Activated CD4-positive, alpha-beta T cell treated with anti-CD3 and anti-CD28 coated beads, Interleukin-2, amount 10 ng/mL, durations not matched to agents 7 days and 5 days (primary cell): ENCODE results near the gene SNTG2. TPM values are rescaled to one million over a fixed set of nuclear protein-coding genes. Genes with fewer than 3 reads are reported as not detected.

Source experiments
- CTCF ChIA-PET: fragments of 350-600 bp; sonication (Branson Sonifier 250); formaldehyde crosslinking; loops from one replicate; lab custom pipeline; 2021; ENCODE audit warnings: antibody characterized with exemption; lab: Charles Lee
- POLR2A ChIA-PET: fragments of 350-600 bp; sonication (Branson Sonifier 250); formaldehyde crosslinking; loops from one replicate; lab custom pipeline; 2021; ENCODE audit warnings: antibody characterized with exemption; lab: Charles Lee
- DNase-seq: peaks from one replicate; pipeline ENCODE4 v3.0.0-alpha.2; 2020
- H3K27ac Mint-ChIP-seq: one replicate; pipeline ENCODE4 v1.8.0; 2021; ENCODE audit warnings: mild to moderate bottlenecking, moderate library complexity, mixed read lengths
- H3K27me3 Mint-ChIP-seq: one replicate; pipeline ENCODE4 v1.8.0; 2021; ENCODE audit warnings: mixed read lengths
- H3K36me3 Mint-ChIP-seq: one replicate; pipeline ENCODE4 v1.8.0; 2021; ENCODE audit warnings: low read depth, mixed read lengths
- H3K4me1 Mint-ChIP-seq: one replicate; pipeline ENCODE4 v1.8.0; 2021; ENCODE audit warnings: mixed read lengths
- H3K4me3 Mint-ChIP-seq: one replicate; pipeline ENCODE4 v1.8.0; 2021; ENCODE audit warnings: mild to moderate bottlenecking, moderate library complexity, mixed read lengths
- H3K9me3 Mint-ChIP-seq: one replicate; pipeline ENCODE4 v1.8.0; 2021; ENCODE audit warnings: mixed read lengths
- total RNA-seq, 2 experiments: library from RNA; stranded (reverse); gene quantifications; one replicate each; pipeline ENCODE4 v1.2.3, GENCODE V29; 2021

The SNTG2 gene
- total RNA-seq, 2 experiments from 2014 or later = not detected

- DNase-seq = no peak
- Mint-ChIP-seq H3K9me3 (no peaks in the 10 kb centered on the region), H3K4me1 (no peaks in the 10 kb centered on the region), H3K4me3 (no peak overlapping the region), H3K27ac (no peak overlapping the region), H3K27me3 (no peaks in the 10 kb centered on the region), H3K36me3 (no peaks in the 10 kb centered on the region)
- POLR2A ChIA-PET = no interaction called here
- CTCF ChIA-PET = no interaction called here
These were observed 350.4 kb downstream of the SNTG2 start for GRCh38 chr2:1301056-1301455.

GRCh38 chr2:1305342-1306013 lies 354.8 kb downstream of the SNTG2 start:
- DNase-seq = no peak

GRCh38 chr2:1306014-1306686 lies 355.5 kb downstream of the SNTG2 start:
- Mint-ChIP-seq H3K4me1 (no peaks in the 10 kb centered on the region), H3K27me3 (no peaks in the 10 kb centered on the region), H3K36me3 (no peaks in the 10 kb centered on the region), H3K27ac (peak overlapping the region; percentile 19), H3K9me3 (no peaks in the 10 kb centered on the region), H3K4me3 (no peak overlapping the region)
- CTCF ChIA-PET = no interaction called here
- DNase-seq = no peak
- POLR2A ChIA-PET = no interaction called here

More at GRCh38 chr2:1305342-1306013, 354.8 kb downstream of the SNTG2 start:
- no peaks in the 10 kb centered on the region for H3K27me3 Mint-ChIP-seq
- H3K36me3 Mint-ChIP-seq = no peaks in the 10 kb centered on the region
- H3K9me3 Mint-ChIP-seq = no peaks in the 10 kb centered on the region
- no peak overlapping the region for H3K4me3 Mint-ChIP-seq
- POLR2A ChIA-PET = no interaction called here
- H3K4me1 Mint-ChIP-seq = no peaks in the 10 kb centered on the region
- H3K27ac Mint-ChIP-seq = no peak overlapping the region
- CTCF ChIA-PET = no interaction called here

- ChIA-PET CTCF (no interaction called here), POLR2A (no interaction called here)
These were observed 356.3 kb downstream of the SNTG2 start for GRCh38 chr2:1306687-1307516.

GRCh38 chr2:1307670-1308069 lies 357.0 kb downstream of the SNTG2 start:
- no peak for DNase-seq
- CTCF ChIA-PET = no interaction called here
- no peaks in the 10 kb centered on the region for H3K36me3 Mint-ChIP-seq

More at GRCh38 chr2:1306687-1307516, 356.3 kb downstream of the SNTG2 start:
- H3K4me3 Mint-ChIP-seq = no peak overlapping the region
- H3K27me3 Mint-ChIP-seq = no peaks in the 10 kb centered on the region
- no peaks in the 10 kb centered on the region for H3K9me3 Mint-ChIP-seq
- no peaks in the 10 kb centered on the region for H3K36me3 Mint-ChIP-seq
- no peaks in the 10 kb centered on the region for H3K4me1 Mint-ChIP-seq
- DNase-seq = no peak
- H3K27ac Mint-ChIP-seq = no peak overlapping the region

GRCh38 chr2:1308678-1309077 lies 358.0 kb downstream of the SNTG2 start:
- no peak overlapping the region for H3K27ac Mint-ChIP-seq
- no peak overlapping the region for H3K4me3 Mint-ChIP-seq
- ChIA-PET POLR2A (no interaction called here), CTCF (no interaction called here)
- H3K9me3 Mint-ChIP-seq = no peaks in the 10 kb centered on the region
- H3K36me3 Mint-ChIP-seq = no peaks in the 10 kb centered on the region
- no peaks in the 10 kb centered on the region for H3K4me1 Mint-ChIP-seq
- no peaks in the 10 kb centered on the region for H3K27me3 Mint-ChIP-seq
- no peak for DNase-seq

More at GRCh38 chr2:1307670-1308069, 357.0 kb downstream of the SNTG2 start:
- Mint-ChIP-seq H3K27me3 (no peaks in the 10 kb centered on the region), H3K4me1 (no peaks in the 10 kb centered on the region), H3K4me3 (no peak overlapping the region), H3K9me3 (no peaks in the 10 kb centered on the region), H3K27ac (no peak overlapping the region)
- POLR2A ChIA-PET = no interaction called here

- Mint-ChIP-seq H3K9me3 (no peaks in the 10 kb centered on the region), H3K4me3 (no peak overlapping the region), H3K27ac (no peak overlapping the region), H3K4me1 (no peaks in the 10 kb centered on the region), H3K27me3 (no peaks in the 10 kb centered on the region), H3K36me3 (no peaks in the 10 kb centered on the region)
- DNase-seq = no peak
- POLR2A ChIA-PET = no interaction called here
- CTCF ChIA-PET = no interaction called here
These were observed 358.9 kb downstream of the SNTG2 start for GRCh38 chr2:1309507-1309906.

GRCh38 chr2:1310202-1310601 lies 359.6 kb downstream of the SNTG2 start:
- no peaks in the 10 kb centered on the region for H3K27me3 Mint-ChIP-seq
- H3K9me3 Mint-ChIP-seq = no peaks in the 10 kb centered on the region
- no peak overlapping the region for H3K4me3 Mint-ChIP-seq
- no peaks in the 10 kb centered on the region for H3K4me1 Mint-ChIP-seq
- no peak for DNase-seq
- CTCF ChIA-PET = no interaction called here
- no peak overlapping the region for H3K27ac Mint-ChIP-seq
- POLR2A ChIA-PET = no interaction called here
- no peaks in the 10 kb centered on the region for H3K36me3 Mint-ChIP-seq

GRCh38 chr2:1310866-1311265 lies 360.2 kb downstream of the SNTG2 start:
- no peaks in the 10 kb centered on the region for H3K4me1 Mint-ChIP-seq
- peaks cover 2% of the 10 kb centered on the region for H3K9me3 Mint-ChIP-seq
- POLR2A ChIA-PET = no interaction called here
- CTCF ChIA-PET = no interaction called here
- H3K36me3 Mint-ChIP-seq = no peaks in the 10 kb centered on the region
- no peak overlapping the region for H3K4me3 Mint-ChIP-seq
- H3K27me3 Mint-ChIP-seq = no peaks in the 10 kb centered on the region
- no peak overlapping the region for H3K27ac Mint-ChIP-seq
- no peak for DNase-seq

- POLR2A ChIA-PET = no interaction called here
- Mint-ChIP-seq H3K27me3 (no peaks in the 10 kb centered on the region), H3K9me3 (peaks cover 3% of the 10 kb centered on the region), H3K36me3 (no peaks in the 10 kb centered on the region), H3K27ac (no peak overlapping the region), H3K4me1 (no peaks in the 10 kb centered on the region), H3K4me3 (no peak overlapping the region)
- CTCF ChIA-PET = interaction anchor here (1.0 kb wide), 1 partner anchor 237 kb away, joined by 4 read pairs; no protein-coding TSS in a partner anchor
- DNase-seq = no peak
These were observed 362.7 kb downstream of the SNTG2 start for GRCh38 chr2:1313240-1313924.

- H3K4me3 Mint-ChIP-seq = no peak overlapping the region
- H3K36me3 Mint-ChIP-seq = no peaks in the 10 kb centered on the region
- CTCF ChIA-PET = no interaction called here
- no peaks in the 10 kb centered on the region for H3K27me3 Mint-ChIP-seq
- H3K4me1 Mint-ChIP-seq = no peaks in the 10 kb centered on the region
- H3K27ac Mint-ChIP-seq = no peak overlapping the region
- POLR2A ChIA-PET = no interaction called here
- peaks cover 3% of the 10 kb centered on the region for H3K9me3 Mint-ChIP-seq
- no peak for DNase-seq
These were observed 363.6 kb downstream of the SNTG2 start for GRCh38 chr2:1314254-1314653.

- no peak for DNase-seq
- H3K36me3 Mint-ChIP-seq = no peaks in the 10 kb centered on the region
- peaks cover 3% of the 10 kb centered on the region for H3K9me3 Mint-ChIP-seq
- ChIA-PET CTCF (no interaction called here), POLR2A (no interaction called here)
- H3K27me3 Mint-ChIP-seq = no peaks in the 10 kb centered on the region
- no peak overlapping the region for H3K27ac Mint-ChIP-seq
- H3K4me3 Mint-ChIP-seq = no peak overlapping the region
- H3K4me1 Mint-ChIP-seq = no peaks in the 10 kb centered on the region
These were observed 367.8 kb downstream of the SNTG2 start for GRCh38 chr2:1318366-1319009.
